Measurements from ENCODE around the gene SDC1.
"Not testable (repeated sequence)": the region's sequence is repeated elsewhere in the genome, so short reads cannot be mapped to it uniquely, and the experiment has no call there.

The SDC1 gene

GRCh38 chr2:20198796-20199632 lies 25.9 kb downstream of the SDC1 start:
- no peak for DNase-seq (ENCODE audit: extremely low read depth in 1 of 2, low read depth in 1 of 2)

- no peak for DNase-seq (ENCODE audit: extremely low read depth in 1 of 2, low read depth in 1 of 2)
Observed at GRCh38 chr2:20198001-20198400, 26.9 kb downstream of the SDC1 start.

GRCh38 chr2:20197192-20197591 lies 27.7 kb downstream of the SDC1 start:
- DNase-seq (ENCODE audit: extremely low read depth in 1 of 2, low read depth in 1 of 2) = no peak

DNA sequence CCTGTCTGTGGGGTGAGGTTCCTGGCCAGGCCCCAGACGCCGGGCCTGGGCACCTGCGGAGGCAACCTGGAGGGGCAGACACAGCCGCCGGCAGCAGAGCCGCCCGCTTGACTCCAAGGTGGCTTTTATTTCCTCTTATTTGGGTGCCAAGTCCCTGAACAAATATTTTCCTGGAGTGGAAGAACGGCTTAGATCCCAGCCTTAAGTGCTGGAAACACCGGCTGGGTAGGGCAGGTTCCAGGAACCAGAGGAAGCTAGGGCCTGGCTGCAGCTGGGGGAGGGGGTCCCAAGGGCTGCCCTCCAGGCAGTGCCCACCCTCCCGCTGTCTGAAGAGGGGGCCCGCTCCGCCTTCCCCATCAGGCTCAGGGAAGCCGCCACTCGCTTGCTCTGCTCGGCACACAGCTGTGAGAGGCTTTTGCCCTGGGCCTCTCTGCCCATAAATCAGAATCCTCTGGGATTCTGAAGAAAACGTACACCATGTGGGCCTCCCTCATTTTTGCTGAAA lies 28.2 kb downstream of the SDC1 start:
- no peak for DNase-seq (ENCODE audit: extremely low read depth in 1 of 2, low read depth in 1 of 2)

GRCh38 chr2:20196053-20196656 lies 28.8 kb downstream of the SDC1 start:
- DNase-seq (ENCODE audit: extremely low read depth in 1 of 2, low read depth in 1 of 2) = no peak

GRCh38 chr2:20195431-20196033 lies 29.4 kb downstream of the SDC1 start:
- DNase-seq (ENCODE audit: extremely low read depth in 1 of 2, low read depth in 1 of 2) = no peak

- not testable (repeated sequence) for DNase-seq (ENCODE audit: extremely low read depth in 1 of 2, low read depth in 1 of 2)
Observed at GRCh38 chr2:20195016-20195411, 29.9 kb downstream of the SDC1 start.

DNA sequence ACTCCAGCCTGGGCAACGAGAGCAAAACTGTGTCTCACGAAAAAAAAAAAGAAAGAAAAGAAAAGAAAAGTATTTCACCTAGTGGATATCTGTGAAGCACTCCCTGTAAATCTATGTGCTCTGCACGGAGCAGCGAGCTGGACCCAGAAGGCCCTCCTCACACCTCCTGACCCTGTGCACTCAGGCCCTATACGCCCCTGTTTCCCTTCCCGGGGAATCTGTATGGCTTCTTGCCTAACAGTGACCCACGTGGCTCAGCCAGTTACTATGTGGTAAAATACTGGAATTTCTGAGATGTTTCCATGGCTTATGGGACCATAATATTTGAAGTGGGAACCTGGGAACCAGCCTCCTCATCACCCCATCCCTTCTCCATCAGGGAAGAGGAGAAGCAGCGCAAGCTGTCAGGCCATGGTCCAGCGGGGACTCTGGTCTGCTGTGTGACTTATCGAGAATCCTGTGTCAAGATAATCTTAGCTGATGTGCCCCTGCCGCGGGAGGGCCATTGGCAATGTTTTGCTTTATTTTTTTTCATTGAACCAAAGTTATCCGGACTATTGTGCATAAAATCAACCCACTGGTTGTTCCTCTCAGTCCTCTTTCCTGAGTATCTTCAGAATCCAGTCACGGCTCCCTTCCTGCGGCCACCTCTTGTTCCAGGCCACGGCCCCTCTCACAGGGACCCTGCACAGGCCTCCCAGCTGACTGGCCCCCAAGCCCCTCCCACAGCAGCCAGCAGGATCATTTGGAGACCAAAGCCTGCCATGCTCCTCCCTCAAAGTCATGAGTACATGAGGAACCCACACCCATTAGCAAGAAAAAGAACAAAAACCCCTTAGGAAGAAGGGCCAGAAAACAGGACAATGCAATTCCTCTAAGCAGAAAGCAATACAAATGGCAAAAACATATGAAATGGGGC lies 30.6 kb downstream of the SDC1 start:
- DNase-seq (ENCODE audit: extremely low read depth in 1 of 2, low read depth in 1 of 2) = no peak

- no peak for DNase-seq (ENCODE audit: extremely low read depth in 1 of 2, low read depth in 1 of 2)
Observed at GRCh38 chr2:20193185-20193584, 31.7 kb downstream of the SDC1 start.

GRCh38 chr2:20192781-20193180 lies 32.1 kb downstream of the SDC1 start:
- DNase-seq (ENCODE audit: extremely low read depth in 1 of 2, low read depth in 1 of 2) = no peak

DNA sequence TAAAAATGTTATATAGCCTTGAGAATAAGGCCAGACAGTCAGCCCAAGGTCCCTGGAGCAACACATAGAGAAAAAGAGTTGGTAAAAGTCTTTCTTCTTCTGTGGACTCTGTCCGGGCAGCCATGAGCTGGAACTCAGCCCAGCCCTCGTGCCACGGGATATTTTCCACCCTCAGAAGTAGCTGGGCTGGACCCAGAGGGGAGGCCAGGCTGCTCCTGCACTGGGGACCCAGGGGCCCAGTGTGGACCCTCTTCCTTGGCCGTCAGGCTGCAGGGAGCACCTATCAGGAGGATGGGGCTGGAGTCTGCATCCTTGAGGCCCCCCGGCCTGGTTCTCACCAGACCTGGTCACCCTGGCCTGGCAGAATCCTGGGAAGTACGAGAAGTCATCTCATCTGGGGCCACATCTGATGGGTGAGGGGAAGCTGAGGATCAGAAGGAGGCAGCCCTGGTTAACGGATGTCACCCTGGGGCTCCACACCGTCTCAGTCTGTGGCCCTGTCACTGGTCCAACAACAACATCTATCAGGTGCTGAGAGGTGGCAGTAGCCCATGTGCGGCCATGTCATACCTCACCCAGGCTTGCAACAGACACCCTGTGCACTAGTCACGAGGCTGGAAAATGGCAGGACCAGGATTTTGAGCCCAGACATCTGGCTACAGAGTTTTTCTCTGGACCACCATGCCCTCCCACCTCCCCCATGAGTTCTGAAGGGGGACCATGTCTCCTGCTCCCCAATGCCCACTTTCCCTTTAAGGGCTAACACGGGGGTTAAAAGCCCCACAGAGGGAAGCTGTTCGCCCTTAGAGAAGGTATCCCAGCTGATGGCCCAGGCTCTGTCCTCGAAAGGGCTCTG lies 33.0 kb downstream of the SDC1 start:
- no peak for DNase-seq (ENCODE audit: extremely low read depth in 1 of 2, low read depth in 1 of 2)

DNA sequence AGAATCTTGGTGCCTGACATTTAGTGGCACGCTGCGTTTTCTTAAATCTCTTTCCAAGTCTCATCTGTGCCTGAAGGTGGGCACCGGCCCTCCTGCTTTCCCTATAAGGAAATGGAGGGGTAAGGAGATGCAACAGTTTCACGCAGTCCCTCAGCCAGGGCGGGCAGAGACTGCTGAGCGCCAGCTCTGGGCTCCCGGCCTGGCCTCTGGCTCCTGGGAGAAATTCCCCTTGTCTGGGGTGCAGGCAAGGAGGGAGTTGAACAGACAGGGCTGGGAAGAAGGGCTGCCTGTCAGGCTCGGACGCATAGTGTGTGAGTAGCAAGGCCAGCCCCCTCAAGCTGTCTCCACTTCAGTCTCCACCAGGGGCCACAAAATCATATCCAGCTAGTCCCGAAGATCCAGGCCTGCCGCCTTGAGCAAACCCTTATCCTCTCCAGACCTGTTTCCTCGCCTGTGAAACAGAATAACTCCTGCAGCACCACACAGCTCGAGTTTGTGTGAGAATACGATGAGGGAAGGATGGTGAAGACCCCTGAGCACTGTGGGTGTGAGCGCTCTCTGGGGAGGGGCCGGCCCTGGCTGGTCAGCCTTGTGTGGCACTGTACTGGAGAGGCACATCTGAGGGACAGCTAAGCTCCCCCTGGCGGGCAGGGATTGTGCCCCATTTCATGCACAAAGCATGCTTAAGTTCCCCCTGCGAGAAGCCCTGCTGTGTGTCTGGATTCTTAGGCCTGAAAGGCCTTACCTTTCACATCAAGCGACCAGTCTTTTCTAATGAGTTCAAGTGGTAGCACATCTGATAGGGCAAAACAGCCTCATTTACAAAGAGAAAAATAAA lies 33.8 kb downstream of the SDC1 start:
- no peak for DNase-seq (ENCODE audit: extremely low read depth in 1 of 2, low read depth in 1 of 2)

- no peak for DNase-seq (ENCODE audit: extremely low read depth in 1 of 2, low read depth in 1 of 2)
Observed at GRCh38 chr2:20190170-20190569, 34.8 kb downstream of the SDC1 start.

DNA sequence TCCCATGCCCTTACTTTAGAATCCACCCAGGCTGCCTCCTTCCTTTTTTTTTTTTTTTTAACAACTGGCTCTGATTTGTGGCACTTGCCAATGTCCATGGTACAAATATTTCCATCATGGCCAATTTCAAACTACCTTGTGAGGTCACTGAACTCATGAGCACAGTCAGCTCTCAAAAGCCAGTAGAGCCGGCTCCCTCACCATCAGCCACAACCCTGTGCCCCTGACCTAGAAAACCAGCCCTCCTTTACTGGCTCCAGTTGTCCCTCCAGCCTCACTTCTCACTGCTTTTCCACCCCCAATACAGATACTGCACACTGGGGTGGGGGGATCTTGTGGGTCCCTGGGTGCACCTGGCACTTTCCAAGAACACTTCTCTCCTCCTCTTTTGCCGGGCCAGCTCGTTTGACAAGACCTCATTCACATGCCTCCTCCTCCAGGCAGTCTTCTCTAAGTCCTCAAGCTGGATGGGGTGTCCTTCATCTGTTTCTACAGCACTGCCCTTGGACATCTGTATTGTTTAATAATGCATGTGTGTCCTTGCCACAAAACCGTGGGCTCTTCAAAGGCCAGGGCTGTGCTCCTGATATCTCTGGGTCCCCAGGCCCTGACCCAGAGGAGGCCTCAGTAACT lies 35.5 kb downstream of the SDC1 start:
- no peak for DNase-seq (ENCODE audit: extremely low read depth in 1 of 2, low read depth in 1 of 2)

DNA sequence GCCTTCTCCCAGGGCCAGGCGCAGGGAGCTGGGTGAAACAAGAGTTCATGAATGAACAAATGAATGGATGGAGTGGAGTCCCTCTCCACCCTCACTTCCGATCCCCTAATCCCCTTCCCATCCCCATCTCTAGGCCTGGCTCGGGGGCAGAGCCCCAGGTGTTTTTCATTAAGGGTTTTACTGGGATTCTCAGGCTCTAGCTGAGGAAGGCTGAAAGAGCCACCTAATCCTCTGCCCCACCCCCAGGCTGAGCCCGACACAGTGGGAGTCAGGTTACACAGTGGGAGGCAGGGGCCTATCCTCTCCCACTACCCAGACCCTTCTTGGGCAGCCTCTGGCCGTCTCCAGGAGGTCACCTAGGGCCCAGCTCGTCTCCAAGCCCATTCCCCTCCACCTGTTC lies 36.1 kb downstream of the SDC1 start:
- no peak for DNase-seq (ENCODE audit: extremely low read depth in 1 of 2, low read depth in 1 of 2)

GRCh38 chr2:20188201-20188600 lies 36.7 kb downstream of the SDC1 start:
- DNase-seq (ENCODE audit: extremely low read depth in 1 of 2, low read depth in 1 of 2) = no peak

DNA sequence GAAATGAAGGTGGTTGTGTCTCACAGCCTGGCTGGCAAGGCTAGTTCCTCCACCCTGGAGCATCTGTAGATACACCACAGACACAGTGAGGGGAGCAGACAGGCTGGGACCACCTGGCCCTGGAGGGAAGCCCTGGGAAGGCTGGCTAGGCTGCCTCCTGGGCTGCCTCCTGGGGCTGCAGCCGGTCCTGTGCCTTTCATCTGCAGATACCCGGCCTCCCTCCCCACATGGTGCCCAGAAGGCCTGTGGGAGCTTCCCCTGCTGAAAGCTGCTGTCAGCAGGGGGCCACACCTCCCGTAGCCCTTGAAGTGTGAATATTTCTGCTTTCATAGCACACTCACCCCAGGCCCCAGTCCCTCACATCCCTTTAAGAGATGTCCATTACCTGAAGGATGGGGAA lies 37.6 kb downstream of the SDC1 start:
- DNase-seq (ENCODE audit: extremely low read depth in 1 of 2, low read depth in 1 of 2) = no peak

DNA sequence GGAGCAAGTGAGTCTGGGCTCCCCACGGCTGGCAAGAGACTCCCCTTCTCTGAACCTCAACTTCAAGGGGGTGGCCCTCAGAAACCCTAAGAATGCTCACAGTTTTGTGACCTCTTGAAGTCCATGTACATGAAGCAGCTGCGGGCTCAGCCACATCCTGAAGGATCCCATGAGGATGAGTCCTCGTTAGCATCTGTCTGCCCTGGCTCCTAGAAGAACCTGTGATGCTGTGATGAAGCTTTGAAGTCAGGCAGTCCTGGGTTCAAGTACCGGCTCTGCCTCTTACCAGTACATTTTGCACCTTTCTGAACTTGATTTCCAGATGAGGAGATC lies 38.1 kb downstream of the SDC1 start:
- DNase-seq (ENCODE audit: extremely low read depth in 1 of 2, low read depth in 1 of 2) = no peak
